ENCODE results near the gene FCN3. TPM values are rescaled to one million over a fixed set of nuclear protein-coding genes. Genes with fewer than 3 reads are reported as not detected.

FCN3 gene
- total RNA-seq, 1 donor from 2014 or later: not detected

- H3K4me1 Mint-ChIP-seq (ENCODE audit: unreplicated experiment): peaks cover 36% of the 10 kb centered on the region
- TF ChIP-seq, protein P1, sequence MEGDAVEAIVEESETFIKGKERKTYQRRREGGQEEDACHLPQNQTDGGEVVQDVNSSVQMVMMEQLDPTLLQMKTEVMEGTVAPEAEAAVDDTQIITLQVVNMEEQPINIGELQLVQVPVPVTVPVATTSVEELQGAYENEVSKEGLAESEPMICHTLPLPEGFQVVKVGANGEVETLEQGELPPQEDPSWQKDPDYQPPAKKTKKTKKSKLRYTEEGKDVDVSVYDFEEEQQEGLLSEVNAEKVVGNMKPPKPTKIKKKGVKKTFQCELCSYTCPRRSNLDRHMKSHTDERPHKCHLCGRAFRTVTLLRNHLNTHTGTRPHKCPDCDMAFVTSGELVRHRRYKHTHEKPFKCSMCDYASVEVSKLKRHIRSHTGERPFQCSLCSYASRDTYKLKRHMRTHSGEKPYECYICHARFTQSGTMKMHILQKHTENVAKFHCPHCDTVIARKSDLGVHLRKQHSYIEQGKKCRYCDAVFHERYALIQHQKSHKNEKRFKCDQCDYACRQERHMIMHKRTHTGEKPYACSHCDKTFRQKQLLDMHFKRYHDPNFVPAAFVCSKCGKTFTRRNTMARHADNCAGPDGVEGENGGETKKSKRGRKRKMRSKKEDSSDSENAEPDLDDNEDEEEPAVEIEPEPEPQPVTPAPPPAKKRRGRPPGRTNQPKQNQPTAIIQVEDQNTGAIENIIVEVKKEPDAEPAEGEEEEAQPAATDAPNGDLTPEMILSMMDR (conservative IDR thresholded peaks at IDR 0.05): peak; percentile 25
- H3K36me3 Mint-ChIP-seq: no peaks in the 10 kb centered on the region
- peak; percentile 99 for DNase-seq (ENCODE audit: extremely low spot score, unreplicated experiment)
- peak within 1 kb of the TSS; percentile 93 for H3K27ac Mint-ChIP-seq
- H3K9me3 Mint-ChIP-seq: no peaks in the 10 kb centered on the region
- H3K4me3 Mint-ChIP-seq: peak within 1 kb of the TSS; percentile 96
- no peaks in the 10 kb centered on the region for H3K27me3 Mint-ChIP-seq
Measured at GRCh38 chr1:27321813-27322568, 52.6 kb downstream of the FCN3 start, which contains the start of gene TMEM222. Gene TMEM222 (plus strand): TSS chr1:27322163. CDS start chr1:27322198, 35 bp downstream.

Other genes with a start within 250 kb of the FCN3 start
- gene SLC9A1, start 219.7 kb downstream of the FCN3 start, total RNA-seq (ENCODE audit: low replicate concordance): 28.8 and 41.9 TPM in 2 replicates
- gene WDTC1, start 140.2 kb downstream of the FCN3 start, total RNA-seq (ENCODE audit: low replicate concordance): 33.7 and 35.1 TPM in 2 replicates
- 38.6 and 40.1 TPM in 2 replicates for gene TMEM222, start 52.7 kb downstream of the FCN3 start, total RNA-seq (ENCODE audit: low replicate concordance)
- 37.2 and 105 TPM in 2 replicates for gene SYTL1, start 32.8 kb downstream of the FCN3 start, total RNA-seq (ENCODE audit: low replicate concordance)
- gene MAP3K6, start 7.9 kb downstream of the FCN3 start, total RNA-seq (ENCODE audit: low replicate concordance): 15.6 and 39.9 TPM in 2 replicates
- 0.41 and 0.76 TPM in 2 replicates for gene CD164L2, start 8.5 kb upstream of the FCN3 start, total RNA-seq (ENCODE audit: low replicate concordance)
- 1.3 and 1.9 TPM in 2 replicates for gene GPR3, start 17.8 kb upstream of the FCN3 start, total RNA-seq (ENCODE audit: low replicate concordance)
- gene WASF2, start 115.3 kb upstream of the FCN3 start, total RNA-seq (ENCODE audit: low replicate concordance): 113 and 123 TPM in 2 replicates
- 49.3 and 61.0 TPM in 2 replicates for gene AHDC1, start 229.3 kb upstream of the FCN3 start, total RNA-seq (ENCODE audit: low replicate concordance)

All from type B pancreatic cell (in vitro differentiated cells).